GM12891 (cell line): ENCODE measurements around the gene FANK1.

Experiments used
- POLR2A ChIP-seq: IDR thresholded peaks from 2 replicates; pipeline ENCODE4 v1.6.1; 2011; ENCODE audit warnings: low read depth, low read length, control low read depth
- POLR2AphosphoS5 ChIP-seq: IDR thresholded peaks from 2 replicates; pipeline ENCODE4 v1.6.1; 2011; ENCODE audit warnings: low read depth, low read length, control low read depth
- TAF1 ChIP-seq: IDR thresholded peaks from 2 replicates; pipeline ENCODE4 v1.6.1; 2011; ENCODE audit warnings: low read depth, low read length, control low read depth

GRCh38 chr10:125967533-125967932 is 71.2 kb downstream of the FANK1 start:
- TF ChIP-seq POLR2A (no peak), POLR2AphosphoS5 (no peak), TAF1 (no peak)
